OCI-LY3 (cell line): ENCODE results near the gene PKM.

Experiments used
- CTCF ChIP-seq: fragments of 200-600, 300-600 bp; sonication (generic); IDR thresholded peaks from 2 replicates; pipeline ENCODE4 v1.5.1; 2014; ENCODE audit warnings: antibody characterized with exemption, low read length, low read depth
- EZH2phosphoT487 ChIP-seq: fragments of 200-600 bp; shearing (Covaris generic); IDR thresholded peaks from 2 replicates; pipeline ENCODE4 v1.6.1; 2018; ENCODE audit warnings: antibody characterized with exemption, mixed run types, low read depth

- TF ChIP-seq CTCF (no peak), EZH2phosphoT487 (no peak)
Observed at GRCh38 chr15:72169236-72169920, 61.6 kb downstream of the PKM start.
